Endothelial cell of umbilical vein (primary cell): ENCODE data around the gene ALG8. TPM values are rescaled to one million over a fixed set of nuclear protein-coding genes. Genes with fewer than 3 reads are reported as not detected.

Experiments used
- BruUV-seq: library from RNA; stranded (reverse); fragments of 400-500 nt; replicated peaks from 2 replicates; lab custom pipeline; 2021; lab: Mats Ljungman, UMichigan
- CTCF ChIA-PET: fragments of 300-600, 350-600 bp; sonication (Branson Sonifier 250); formaldehyde crosslinking; loops from one replicate; lab custom pipeline; 2021; ENCODE audit warnings: antibody characterized with exemption, inconsistent platforms; lab: Charles Lee
- POLR2A ChIA-PET: fragments of 300-600, 350-600 bp; sonication (Branson Sonifier 250); formaldehyde crosslinking; loops from one replicate; lab custom pipeline; 2021; ENCODE audit warnings: antibody characterized with exemption, inconsistent platforms; lab: Charles Lee
- DNase-seq: peaks from one replicate; pipeline ENCODE4 v3.0.0-alpha.2; 2011; ENCODE audit warnings: low read depth, low spot score
- FAIRE-seq: peaks from 2 replicates; lab custom pipeline; 2011; peaks lifted over from hg19 to GRCh38; lab: Jason Lieb, UNC
- H2AFZ ChIP-seq: 2 replicates; pipeline ENCODE4 v1.6.0; 2012; ENCODE audit warnings: low read depth, low read length, control low read depth, inconsistent platforms
- H3K27ac ChIP-seq: 2 replicates; pipeline ENCODE4 v1.5.1; 2011; ENCODE audit warnings: low read depth, mild to moderate bottlenecking, control low read depth, low read length, moderate library complexity; ENCODE audit not compliant: insufficient read depth
- H3K27me3 ChIP-seq, 2 experiments: 2 replicates each; pipeline versions ENCODE4 v1.6.0 to v1.6.1; 2011; ENCODE audit warnings: low read length in 2 of 2, mixed read lengths in 1 of 2; ENCODE audit not compliant: control insufficient read depth in 2 of 2, insufficient read depth in 2 of 2
- H3K36me3 ChIP-seq, 2 experiments: 2 replicates in 1 of 2; 3 replicates in 1 of 2; pipeline ENCODE4 v1.5.1; 2011; ENCODE audit warnings: low read length in 2 of 2, mild to moderate bottlenecking in 1 of 2, moderate library complexity in 1 of 2; ENCODE audit not compliant: control insufficient read depth in 2 of 2, insufficient read depth in 2 of 2; ENCODE audit errors: extremely low read depth in 1 of 2
- H3K4me1 ChIP-seq: 3 replicates; pipeline ENCODE4 v1.5.1; 2011; ENCODE audit warnings: mild to moderate bottlenecking, low read length; ENCODE audit not compliant: control insufficient read depth, insufficient read depth; ENCODE audit errors: extremely low read depth
- H3K4me2 ChIP-seq: 2 replicates; pipeline ENCODE4 v1.6.1; 2011; ENCODE audit warnings: low read length, control low read depth, mixed read lengths; ENCODE audit not compliant: insufficient read depth
- H3K4me3 ChIP-seq, 3 experiments: fragments of 200-600 bp in 1 of 3; sonication (generic), shearing (Covaris generic) in 1 of 3; replicated peaks in 1 of 3; 2 replicates each; pipeline ENCODE4 v1.5.1; 2011 to 2016; ENCODE audit warnings: control low read depth in 3 of 3, low read length in 3 of 3, mild to moderate bottlenecking in 2 of 3, inconsistent platforms in 1 of 3, low read depth in 1 of 3, moderate library complexity in 1 of 3; ENCODE audit not compliant: insufficient read depth in 1 of 3
- H3K79me2 ChIP-seq: 2 replicates; pipeline ENCODE4 v1.6.0; 2012; ENCODE audit warnings: low read length, inconsistent platforms; ENCODE audit not compliant: control insufficient read depth, insufficient read depth
- H3K9ac ChIP-seq: replicated peaks from 2 replicates; pipeline ENCODE3; 2011; ENCODE audit warnings: low read length, control low read depth; ENCODE audit not compliant: insufficient read depth; ENCODE audit errors: extremely low read depth
- H3K9me1 ChIP-seq: replicated peaks from 3 replicates; pipeline ENCODE4 v1.6.0; 2011; ENCODE audit warnings: mild to moderate bottlenecking, low read length; ENCODE audit not compliant: control insufficient read depth, insufficient read depth; ENCODE audit errors: extremely low read depth
- H3K9me3 ChIP-seq: replicated peaks from 2 replicates; pipeline ENCODE4 v1.5.1; 2012; ENCODE audit warnings: low read length, inconsistent platforms; ENCODE audit not compliant: control insufficient read depth, insufficient read depth
- H4K20me1 ChIP-seq: replicated peaks from 2 replicates; pipeline ENCODE3; 2011; ENCODE audit warnings: mild to moderate bottlenecking, low read length; ENCODE audit not compliant: control insufficient read depth, insufficient read depth; ENCODE audit errors: extremely low read depth
- EZH2 ChIP-seq: IDR thresholded peaks from 2 replicates; pipeline ENCODE4 v1.6.1; 2012; ENCODE audit warnings: borderline replicate concordance, low read depth, mild to moderate bottlenecking, moderate library complexity, low read length, inconsistent platforms; ENCODE audit not compliant: severe bottlenecking
- FOS ChIP-seq: IDR thresholded peaks from 2 replicates; pipeline ENCODE4 v1.6.1; 2011; ENCODE audit warnings: mild to moderate bottlenecking, low read length, moderate library complexity, borderline replicate concordance; ENCODE audit not compliant: insufficient read depth
- GATA2 ChIP-seq: IDR thresholded peaks from 2 replicates; pipeline ENCODE4 v1.7.0; 2011; ENCODE audit warnings: low read depth, mild to moderate bottlenecking, moderate library complexity, mixed read lengths, low read length; ENCODE audit not compliant: insufficient read length, insufficient read depth
- JUN ChIP-seq: IDR thresholded peaks from 2 replicates; pipeline ENCODE4 v1.6.1; 2011; ENCODE audit warnings: borderline replicate concordance, low read depth; ENCODE audit not compliant: insufficient read length, insufficient read depth
- MYC ChIP-seq: IDR thresholded peaks from one replicate; pipeline ENCODE4 v1.6.1; 2011; ENCODE audit warnings: mild to moderate bottlenecking, low read depth, low read length
- POLR2A ChIP-seq: IDR thresholded peaks from 2 replicates; pipeline ENCODE4 v1.6.1; 2012; ENCODE audit warnings: low read depth, mild to moderate bottlenecking, control low read depth, low read length
- POLR2AphosphoS5 ChIP-seq: IDR thresholded peaks from 2 replicates; pipeline ENCODE4 v1.6.1; 2012; ENCODE audit warnings: low read depth, mild to moderate bottlenecking, control low read depth, low read length, moderate library complexity; ENCODE audit not compliant: insufficient read depth
- dilution Hi-C: fragments of 300-500 bp; cut with MboI; formaldehyde crosslinking; loops from one replicate; pipeline ENCODE4 v1.15.0; 2019; ENCODE audit warnings: low sequenced_read_pairs; ENCODE audit not compliant: extremely low pct_ligation_motif_present
- intact Hi-C: fragments of 100-400 bp; cut with micrococcal nuclease; formaldehyde crosslinking; loops from one replicate; pipeline ENCODE4 v1.10.0; 2022
- polyA plus RNA-seq, 4 experiments: library from polyadenylated mRNA; depleted of rRNA in 3 of 4; stranded (reverse) in 3 of 4; unstranded in 1 of 4; fragments of >200 nt; gene quantifications; 2 replicates each; pipeline versions ENCODE4 v1.2.1 to v1.2.3, GENCODE V29; 2011 to 2012; ENCODE audit warnings: missing spikeins in 1 of 4
- total RNA-seq: library from RNA; stranded (reverse); gene quantifications from 2 replicates; pipeline ENCODE4 v1.2.3, GENCODE V29; 2021
- TF ChIP-seq, protein P1 (sequence below): IDR thresholded peaks from 2 replicates; pipeline ENCODE4 v1.6.1; 2011; ENCODE audit not compliant: insufficient read depth, insufficient read length
- TF ChIP-seq, protein P2 (sequence below), 2 donors: IDR thresholded peaks; 1 replicate in 1 of 2; 2 replicates in 1 of 2; pipeline ENCODE4 v1.5.1; 2011; ENCODE audit warnings: low read length in 2 of 2, mild to moderate bottlenecking in 2 of 2, moderate library complexity in 2 of 2, control low read depth in 1 of 2, inconsistent platforms in 1 of 2, low read depth in 1 of 2; ENCODE audit not compliant: insufficient read depth in 1 of 2; ENCODE audit errors: extremely low read depth in 1 of 2

The ALG8 gene
- total and polyA plus RNA-seq, 2 donors (not counting 3 experiments of a cell fraction or from before 2014, with no cell fraction given): 43.9 to 48.2 TPM

DNA sequence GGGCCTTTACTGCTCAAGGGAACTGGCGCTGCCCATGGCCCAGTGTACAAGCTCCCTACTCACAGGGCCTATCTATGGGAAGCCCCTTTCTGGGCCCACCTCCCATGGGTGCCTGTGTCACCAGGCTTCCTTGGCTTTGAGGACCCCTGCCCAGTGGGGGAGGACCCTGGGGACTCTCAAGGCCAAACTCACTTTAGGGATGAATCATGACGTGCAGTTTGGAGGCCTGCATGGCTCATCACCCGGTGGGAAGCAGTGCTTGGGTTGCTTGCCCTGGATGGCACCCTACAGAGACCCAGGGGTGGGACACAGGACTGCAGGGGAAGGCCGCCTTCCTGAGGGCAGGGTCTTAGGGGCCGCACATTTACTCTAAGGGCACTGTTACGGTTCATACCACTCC lies 32.5 kb upstream of the ALG8 start:
- Histone ChIP-seq H3K27me3 (no peaks in the 10 kb centered on the region), H3K4me3 (no peak overlapping the region), H3K9ac (no peak overlapping the region), H3K9me1 (no peaks in the 10 kb centered on the region), H3K4me1 (peaks cover 12% of the 10 kb centered on the region), H3K4me2 (no peak overlapping the region), H2AFZ (no peak overlapping the region), H3K27ac (no peak overlapping the region), H3K9me3 (no peaks in the 10 kb centered on the region), H3K36me3 (peaks cover 0 to 10% of the 10 kb centered on the region in 2 experiments), H4K20me1 (no peaks in the 10 kb centered on the region), H3K79me2 (no peaks in the 10 kb centered on the region)
- no peak for FAIRE-seq
- TF ChIP-seq, protein P1, sequence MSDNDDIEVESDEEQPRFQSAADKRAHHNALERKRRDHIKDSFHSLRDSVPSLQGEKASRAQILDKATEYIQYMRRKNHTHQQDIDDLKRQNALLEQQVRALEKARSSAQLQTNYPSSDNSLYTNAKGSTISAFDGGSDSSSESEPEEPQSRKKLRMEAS: no peak
- TF ChIP-seq MYC (no peak), JUN (no peak), FOS (no peak), GATA2 (no peak), EZH2 (no peak), POLR2A (no peak), POLR2AphosphoS5 (no peak)
- TF ChIP-seq, protein P2, sequence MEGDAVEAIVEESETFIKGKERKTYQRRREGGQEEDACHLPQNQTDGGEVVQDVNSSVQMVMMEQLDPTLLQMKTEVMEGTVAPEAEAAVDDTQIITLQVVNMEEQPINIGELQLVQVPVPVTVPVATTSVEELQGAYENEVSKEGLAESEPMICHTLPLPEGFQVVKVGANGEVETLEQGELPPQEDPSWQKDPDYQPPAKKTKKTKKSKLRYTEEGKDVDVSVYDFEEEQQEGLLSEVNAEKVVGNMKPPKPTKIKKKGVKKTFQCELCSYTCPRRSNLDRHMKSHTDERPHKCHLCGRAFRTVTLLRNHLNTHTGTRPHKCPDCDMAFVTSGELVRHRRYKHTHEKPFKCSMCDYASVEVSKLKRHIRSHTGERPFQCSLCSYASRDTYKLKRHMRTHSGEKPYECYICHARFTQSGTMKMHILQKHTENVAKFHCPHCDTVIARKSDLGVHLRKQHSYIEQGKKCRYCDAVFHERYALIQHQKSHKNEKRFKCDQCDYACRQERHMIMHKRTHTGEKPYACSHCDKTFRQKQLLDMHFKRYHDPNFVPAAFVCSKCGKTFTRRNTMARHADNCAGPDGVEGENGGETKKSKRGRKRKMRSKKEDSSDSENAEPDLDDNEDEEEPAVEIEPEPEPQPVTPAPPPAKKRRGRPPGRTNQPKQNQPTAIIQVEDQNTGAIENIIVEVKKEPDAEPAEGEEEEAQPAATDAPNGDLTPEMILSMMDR (IDR thresholded peaks at IDR 0.05; ENCODE audit: extremely low read depth in 1 of 2, insufficient read depth in 1 of 2, low read depth in 1 of 2, low read length in 2 of 2): no peak
- DNase-seq: no peak
- POLR2A ChIA-PET: no interaction called here
- CTCF ChIA-PET: no interaction called here
- dilution Hi-C loops: no loop called here
- BruUV-seq: TSS peak; percentile 12
- intact Hi-C loops: loop anchor here (5.0 kb wide), 1 partner anchor 1145 kb away; no protein-coding TSS in a partner anchor
